GM21447 (cell line): ENCODE measurements around the gene TRIM52.
"Not testable (repeated sequence)": the region's sequence is repeated elsewhere in the genome, so short reads cannot be mapped to it uniquely, and the experiment has no call there.

Source experiments
- ATAC-seq: cut with Tn5 transposase; IDR thresholded peaks from one replicate; pipeline ENCODE4 v1.9.1; 2021; ENCODE audit not compliant: unreplicated experiment

Gene TRIM52

DNA sequence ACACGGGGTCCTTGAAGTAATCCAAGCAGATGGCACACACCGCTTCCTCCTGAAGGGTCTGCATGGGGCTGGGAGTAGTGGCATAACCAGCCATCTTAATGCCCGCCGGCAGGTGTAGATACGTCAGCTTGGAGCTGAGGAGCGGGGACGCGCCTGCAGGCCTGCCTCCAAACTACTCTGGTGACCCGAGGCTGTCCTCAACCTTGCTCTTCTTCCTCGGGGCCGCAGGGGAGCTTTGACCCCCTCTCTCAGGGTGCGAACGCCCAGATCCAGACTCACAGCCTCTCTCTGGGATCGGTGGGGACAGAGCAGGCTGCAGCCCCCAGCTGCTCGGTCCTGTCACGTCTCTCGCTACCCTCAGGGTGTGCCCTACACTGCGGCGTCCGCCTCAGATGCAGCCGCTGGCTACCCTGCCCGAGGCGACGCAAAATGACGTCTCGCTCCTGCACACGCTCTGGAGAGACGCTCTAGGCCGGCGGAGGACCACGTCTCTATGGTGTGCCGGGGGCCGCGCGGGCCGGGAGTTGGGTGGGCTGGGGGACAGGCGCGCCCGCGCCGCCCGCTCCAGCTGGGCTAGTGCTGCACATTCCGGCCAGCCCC is at the start of gene TRIM52:
TRIM52 (minus strand) TSS at position 424 of the 600 bp plus-strand sequence; CDS start at position 94, 330 bp downstream.
- peak; percentile 82 for ATAC-seq

DNA sequence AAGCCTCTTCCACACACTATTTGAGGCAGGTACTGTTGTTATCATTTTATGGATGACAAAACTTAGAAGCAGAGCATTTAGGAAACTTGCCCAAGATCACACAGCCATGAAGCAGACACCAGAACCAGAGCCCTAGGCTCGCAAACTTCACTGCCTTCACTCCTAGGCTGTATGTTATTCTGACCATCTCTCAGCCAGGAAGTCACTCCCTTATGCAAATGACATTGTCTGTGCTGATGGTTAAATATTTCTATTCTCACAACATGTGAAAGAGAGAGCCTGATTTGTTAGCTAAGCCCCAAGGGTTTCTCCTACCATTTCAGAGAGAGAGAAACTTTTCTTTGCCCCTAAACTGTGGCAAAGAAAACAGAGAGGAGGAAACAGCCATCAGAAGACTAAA is 26.4 kb upstream of the TRIM52 start:
- ATAC-seq = peak; percentile 66

DNA sequence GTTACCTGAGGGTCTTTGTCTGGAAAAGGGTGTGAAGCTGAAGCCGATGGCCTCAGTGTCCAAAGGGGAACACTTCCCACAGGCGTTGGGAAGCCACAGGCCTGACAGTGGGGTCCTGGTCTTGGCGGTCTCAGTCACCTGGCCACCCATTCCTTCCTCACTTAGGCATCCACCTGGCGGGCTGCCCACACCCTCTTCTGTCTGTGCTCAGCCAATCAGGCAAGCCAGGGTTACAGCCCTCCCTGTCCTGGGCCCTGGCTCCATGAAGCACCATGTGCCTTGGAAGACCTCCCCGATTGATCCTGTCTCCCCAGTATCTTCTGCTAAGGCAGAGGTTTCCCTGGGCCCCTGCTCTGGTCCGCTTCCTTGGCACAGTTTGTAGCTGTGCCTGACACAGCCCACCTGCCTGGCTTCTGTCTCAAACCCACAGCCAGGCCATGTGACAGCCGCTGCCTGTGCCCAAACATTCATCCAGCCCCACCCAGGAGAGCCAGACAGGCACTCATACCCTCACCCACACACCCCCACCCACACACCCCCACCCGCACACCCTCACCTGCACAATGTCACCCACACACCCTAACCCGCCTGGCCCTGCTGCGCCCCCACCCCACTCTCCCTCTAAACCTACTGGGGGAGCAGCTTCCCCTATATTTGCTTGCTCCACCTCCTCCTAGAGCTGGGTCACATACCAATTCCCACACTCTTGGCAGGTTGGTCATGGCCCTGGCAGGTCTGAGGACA is 25.2 kb upstream of the TRIM52 start:
- ATAC-seq = not testable (repeated sequence)

DNA sequence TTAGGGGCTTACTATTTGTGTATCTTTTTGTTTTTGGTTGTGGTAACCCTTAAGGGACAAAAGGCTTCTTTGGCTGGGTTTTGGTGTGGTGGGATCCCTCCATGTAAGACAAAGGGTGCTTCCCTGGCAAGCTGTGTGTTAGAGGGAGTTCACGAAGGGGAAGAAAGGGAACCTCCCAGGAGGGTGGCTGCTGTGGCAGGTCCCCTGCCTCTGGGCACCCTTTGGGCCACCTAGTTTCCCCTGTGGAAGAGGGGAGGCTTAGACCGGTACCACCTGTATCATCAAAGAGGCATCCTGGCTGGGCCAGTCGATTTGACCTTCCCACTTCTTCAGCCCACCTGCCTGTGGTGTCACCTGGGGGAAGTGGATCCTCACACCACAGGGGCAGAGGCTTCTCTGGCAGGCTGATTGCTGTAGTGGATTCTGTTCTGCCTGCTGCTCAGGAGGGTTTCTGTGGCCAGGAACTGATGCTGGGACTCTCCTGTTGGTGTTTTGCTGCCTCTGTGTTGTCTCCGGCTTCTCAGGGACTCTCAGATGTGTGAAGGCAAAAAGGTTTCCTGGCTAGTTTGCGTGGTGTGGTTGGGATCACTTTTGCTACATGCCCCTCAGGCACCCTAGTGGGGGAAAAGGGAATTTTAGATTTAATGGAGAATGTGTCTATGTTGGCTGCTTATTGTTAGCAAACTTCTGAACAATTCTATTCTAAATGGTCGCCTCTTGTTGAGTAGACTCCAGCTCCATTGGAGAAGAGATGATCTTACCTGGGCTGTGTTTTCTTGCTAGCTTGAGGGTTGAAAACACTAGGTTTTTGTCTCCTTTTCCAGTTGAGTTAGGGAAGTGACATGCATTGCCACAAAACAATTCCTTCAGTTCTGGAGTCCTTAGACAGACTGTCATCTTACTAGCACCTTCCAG is 23.2 kb upstream of the TRIM52 start:
- ATAC-seq = not testable (repeated sequence)

DNA sequence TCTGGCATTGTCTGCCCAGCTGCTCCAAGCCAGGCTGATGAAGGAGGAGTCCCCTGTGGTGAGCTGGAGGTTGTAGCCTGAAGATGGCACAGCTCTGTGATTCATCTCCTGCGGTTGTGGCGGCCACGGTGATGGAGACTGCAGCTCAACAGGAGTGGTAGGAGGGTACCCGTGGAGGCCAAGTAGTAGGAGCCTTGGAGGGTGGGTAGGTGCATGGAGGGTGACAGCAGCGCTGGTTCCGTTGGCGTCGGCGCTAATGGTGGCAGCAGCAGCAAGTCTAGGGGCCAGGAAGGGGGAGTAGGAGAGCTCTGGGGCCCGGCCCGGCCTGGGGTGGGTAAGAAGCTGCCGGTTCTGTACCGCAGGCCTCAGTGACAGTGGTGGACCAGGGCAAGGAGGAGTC is 22.4 kb upstream of the TRIM52 start:
- ATAC-seq = no peak

DNA sequence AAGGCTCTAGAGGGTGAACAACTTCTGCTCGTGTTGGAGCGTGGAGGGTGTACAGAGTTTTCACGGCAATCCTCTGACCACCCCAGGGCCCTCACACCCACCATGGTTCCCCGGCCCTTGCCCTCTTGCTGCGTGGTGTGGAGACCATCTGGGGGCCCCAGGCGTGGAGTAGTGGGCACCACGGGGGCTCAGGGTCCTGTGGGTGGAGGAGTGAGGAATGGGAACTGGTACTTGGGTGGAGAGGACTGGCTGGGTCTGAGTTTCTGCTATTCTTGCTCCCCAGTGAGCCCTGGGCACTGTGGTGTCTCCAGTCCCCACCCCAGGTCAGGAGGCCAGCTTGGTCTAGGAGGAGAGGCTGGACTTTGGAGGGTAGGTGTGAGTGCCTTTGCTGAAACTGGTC is 21.9 kb upstream of the TRIM52 start:
- no peak for ATAC-seq

DNA sequence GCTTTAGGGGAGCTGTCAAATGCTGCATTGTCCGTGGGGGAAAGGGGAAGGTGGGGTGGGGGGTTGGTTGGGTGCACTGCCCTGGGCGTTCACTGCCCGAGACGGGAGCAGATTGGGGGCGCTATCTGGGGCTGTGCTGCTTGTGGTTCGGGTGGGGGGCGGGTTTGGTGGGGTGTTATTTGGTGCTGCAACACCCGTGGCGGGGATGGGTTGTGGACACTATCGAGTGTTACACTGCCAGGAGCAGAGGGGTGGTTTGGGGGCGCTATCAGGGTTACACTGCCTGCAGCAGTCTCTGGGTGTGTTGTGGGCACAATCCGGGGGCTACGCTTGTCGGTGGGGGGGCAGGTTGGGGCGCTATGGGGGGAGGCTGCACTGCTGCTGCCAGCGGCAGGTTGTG is 21.5 kb upstream of the TRIM52 start:
- ATAC-seq = not testable (repeated sequence)

DNA sequence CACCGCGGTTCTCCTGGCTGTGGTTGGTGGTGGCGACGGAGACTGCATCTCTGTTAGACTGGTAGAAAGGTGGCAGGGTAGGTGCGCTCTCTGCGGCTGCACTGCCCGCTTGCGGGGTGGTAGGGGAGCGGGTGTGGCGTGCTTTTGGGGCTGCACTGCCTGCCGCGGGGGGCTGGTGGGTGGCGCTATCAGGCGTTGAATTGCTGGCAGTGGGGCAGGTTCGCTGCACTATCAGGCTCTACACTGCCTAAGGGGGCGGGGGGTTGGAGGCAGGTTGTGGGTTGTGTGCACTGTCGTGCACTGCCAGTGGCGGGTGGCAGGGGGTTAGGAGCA is 21.0 kb upstream of the TRIM52 start:
- ATAC-seq = no peak

DNA sequence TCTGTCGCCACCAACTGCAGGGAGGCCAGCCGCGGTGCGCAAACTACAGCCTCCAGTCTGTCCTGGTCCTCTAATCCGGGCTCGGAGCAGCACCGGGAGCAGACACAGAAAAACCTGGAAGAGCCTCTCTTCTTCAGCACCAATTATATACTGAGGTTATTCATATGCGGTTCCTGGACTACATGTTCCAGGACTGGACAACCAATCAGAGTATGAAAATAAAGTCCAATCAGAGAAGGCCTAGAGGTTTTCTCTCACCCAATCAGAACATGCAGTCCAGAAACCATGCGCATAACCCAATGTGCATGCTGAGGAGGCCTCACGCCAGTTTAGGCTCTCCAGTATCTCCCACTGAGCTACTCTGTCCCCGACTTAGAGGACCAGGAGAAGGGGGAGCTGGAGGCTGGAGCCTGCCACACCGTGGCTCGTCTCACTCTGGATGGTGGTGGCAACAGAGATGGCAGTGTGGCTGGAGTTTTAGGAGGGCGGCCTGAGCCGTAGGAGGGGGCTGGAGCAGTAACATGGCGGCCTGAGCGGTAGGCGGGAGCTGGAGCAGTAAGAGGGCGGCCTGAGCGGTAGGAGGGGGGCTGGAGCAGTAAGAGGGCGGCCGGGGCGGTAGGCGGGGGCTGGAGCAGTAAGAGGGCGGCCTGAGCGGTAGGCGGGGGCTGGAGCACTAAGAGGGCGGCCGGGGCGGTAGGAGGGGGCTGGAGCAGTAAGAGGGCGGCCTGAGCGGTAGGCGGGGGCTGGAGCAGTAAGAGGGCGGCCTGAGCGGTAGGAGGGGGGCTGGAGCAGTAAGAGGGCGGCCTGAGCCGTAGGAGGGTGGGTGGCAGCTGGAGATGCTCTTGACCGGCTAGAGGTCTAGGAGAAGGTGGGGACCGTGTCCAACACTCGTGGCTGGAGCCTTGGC is 20.4 kb upstream of the TRIM52 start:
- ATAC-seq = no peak

DNA sequence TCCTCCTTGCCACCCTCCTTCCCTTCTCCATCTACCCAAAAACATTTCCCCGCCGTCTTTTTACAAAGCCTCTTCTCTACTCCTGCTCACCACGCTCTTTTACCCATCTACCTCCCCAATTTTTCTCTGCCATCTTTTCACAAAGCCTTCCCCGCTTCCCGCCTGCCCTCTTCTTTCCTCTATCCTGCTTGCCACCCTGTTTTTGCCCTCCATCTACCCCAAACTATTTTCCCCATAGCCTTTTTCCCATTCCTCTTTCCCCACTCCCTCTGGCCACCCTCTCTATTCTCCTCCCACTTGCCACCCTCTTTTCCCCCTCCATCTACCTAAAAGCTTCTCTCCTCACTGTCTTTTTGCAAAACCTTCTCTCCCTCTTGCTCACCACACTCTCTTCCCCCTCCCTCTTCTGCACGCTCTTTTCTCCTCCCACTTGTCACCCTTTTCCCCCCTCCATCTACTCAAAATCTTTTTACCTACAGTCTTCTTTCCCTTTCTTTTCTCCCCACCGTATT is 19.4 kb upstream of the TRIM52 start:
- no peak for ATAC-seq

DNA sequence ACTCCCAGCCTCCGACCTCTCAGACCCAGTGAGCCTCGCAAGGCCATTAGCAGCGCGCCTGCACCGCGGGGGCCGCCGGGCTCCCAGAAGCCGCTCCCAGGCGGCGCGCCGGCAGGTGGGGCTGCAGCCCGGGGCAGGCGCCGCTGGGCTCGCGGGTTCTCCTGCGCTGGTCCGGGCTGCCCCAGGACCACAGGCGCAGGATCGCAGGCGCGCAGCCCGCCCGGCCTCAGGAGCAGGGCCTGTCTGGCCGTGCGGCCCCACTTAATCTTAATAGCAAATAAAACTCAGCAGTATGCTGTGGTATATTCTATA is 12.4 kb upstream of the TRIM52 start:
- not testable (repeated sequence) for ATAC-seq

DNA sequence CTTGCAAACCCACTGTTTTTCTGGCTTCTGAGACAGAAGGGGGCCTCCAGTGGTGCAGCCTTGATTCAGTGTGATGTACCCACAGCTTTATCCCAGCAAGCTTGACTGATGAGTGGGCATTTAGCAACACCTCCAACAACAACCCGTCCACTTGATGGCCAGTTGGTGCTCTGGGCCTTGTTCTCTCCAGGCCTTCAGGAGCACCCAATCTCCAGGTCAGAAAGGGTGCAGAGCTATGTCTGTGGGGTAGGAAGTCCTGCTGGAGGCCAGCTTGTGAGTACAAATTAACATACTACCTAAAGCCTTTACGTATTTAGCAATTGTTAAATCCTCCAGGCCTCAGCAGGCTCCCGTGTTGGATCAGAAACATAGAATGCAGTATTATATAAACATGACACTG is 10.1 kb upstream of the TRIM52 start:
- ATAC-seq = no peak

DNA sequence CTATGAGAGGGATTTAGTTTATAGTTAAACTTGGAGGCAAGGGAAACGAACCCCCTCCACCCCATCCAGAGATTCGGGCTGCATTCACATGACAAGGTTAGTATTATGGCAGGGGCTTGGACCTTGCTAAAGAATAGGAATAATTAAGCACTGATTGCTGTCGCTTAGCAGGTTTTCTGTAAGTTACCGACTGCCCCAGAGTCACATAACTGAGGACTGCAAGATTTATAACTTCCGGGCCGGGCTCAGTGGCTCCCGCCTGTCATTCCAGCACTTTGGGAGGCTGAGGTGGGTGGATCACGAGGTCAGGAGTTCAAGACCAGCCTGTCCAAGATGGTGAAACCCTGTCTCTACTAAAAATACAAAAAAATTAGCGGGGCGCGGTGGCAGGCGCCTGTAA is 7.0 kb upstream of the TRIM52 start:
- ATAC-seq = not testable (repeated sequence)

DNA sequence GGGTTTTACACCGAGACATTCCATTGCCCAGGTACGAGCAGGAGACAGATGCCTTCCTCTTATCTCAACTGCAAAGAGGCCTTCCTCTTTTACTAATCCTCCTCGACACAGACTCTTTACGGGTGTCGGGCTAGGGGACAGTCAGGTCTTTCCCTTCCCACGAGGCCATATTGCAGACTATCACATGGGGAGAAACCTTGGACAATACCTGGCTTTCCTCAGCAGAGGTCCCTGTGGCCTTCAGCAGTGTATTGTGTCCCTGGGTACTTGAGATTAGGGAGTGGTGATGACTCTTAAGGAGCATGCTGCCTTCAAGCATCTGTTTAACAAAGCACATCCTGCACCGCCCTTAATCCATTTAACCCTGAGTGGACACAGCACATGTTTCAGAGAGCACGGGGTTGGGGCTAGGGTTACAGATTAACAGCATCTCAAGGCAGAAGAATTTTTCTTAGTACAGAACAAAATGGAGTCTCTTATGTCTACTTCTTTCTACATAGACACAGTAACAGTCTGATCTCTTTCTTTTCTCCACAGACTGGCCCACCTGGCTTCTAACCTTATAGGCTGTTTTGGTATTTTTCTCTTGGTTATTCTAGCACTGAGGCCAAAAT is 6.5 kb upstream of the TRIM52 start:
- not testable (repeated sequence) for ATAC-seq

DNA sequence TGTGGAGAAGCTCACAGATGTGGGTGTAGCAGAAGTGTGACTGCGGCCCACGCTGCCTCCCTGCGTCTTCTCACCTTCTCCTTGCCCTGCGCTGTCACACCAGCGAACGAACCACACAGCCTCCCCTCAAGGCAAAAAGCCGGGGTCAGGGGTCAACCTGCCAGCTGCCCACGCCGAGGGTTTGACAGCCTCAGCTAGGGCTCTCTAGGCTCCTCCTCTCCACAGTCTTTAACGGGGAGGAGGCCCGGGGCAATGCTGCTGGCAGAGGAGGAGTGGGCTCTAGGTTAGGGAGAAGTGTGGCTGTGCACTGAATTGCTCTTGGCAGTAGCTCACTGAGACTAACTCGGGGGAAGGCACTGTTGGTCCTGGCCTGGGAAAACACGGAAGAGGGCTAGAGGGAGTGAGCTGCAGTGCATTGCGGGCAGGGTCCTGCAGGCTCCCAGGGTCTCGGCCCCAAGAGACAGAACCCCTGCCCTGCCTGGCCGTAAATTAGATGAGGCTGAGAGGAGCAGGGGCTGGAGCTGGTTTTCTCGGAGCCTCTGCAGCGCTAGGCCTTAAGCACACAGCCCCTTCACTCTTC is 4.2 kb upstream of the TRIM52 start:
- ATAC-seq = no peak

DNA sequence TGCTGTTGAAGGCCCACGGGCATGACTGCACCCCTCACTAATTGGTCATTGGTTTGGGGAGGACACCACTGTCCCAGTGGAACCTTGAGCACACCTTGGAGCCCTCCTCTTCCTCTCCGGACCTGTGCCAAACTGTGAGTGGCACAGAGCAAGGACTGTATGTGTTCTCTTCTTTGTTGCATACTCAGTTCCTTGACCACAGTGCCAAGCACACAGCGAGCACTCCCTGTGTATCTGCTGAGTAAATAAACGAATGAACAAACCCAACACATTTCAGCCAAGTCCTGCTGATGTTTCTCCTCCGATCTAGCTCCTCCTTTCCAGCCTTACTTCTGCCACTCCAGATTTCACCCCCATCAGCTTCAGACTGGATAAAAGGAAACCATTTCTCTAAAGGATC is 2.7 kb upstream of the TRIM52 start:
- ATAC-seq = no peak

DNA sequence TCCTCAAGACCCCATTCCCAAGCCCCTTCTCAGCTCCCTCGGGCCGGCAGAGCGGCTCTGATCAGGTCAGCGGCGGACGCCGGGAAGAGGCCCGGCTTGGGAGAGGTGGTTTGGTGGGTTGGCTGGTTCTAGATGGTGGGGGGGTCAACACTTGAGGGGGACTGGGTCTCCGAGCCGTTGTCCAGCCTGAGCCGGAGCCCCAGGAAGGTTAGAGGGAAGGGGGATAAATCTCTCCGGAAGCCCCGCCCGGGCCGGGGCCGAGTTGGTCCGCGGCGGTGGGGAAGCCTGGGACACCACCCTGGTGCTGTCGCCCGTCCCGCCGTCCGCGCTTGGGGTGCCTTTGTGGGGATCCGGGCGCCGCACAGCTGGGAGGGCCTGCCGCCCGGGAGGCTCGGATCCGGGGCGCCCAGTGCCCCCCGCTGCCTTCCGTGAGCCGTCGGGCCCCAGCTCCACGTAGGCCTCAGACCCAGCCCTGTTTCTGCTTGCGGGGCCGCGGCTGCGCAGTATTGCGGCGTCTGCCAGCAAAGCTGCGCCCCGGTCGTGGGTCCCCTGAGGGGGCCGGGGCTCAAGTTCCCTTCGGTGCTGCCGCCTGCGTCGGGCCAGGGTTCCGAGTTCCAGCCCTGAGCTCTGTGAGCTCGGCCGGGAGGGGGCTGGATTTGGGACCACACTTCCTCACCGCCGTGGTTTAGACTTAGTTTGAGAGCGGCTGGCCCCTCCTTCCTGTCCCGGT is 542 bp upstream of the TRIM52 start:
- peak; percentile 52 for ATAC-seq

DNA sequence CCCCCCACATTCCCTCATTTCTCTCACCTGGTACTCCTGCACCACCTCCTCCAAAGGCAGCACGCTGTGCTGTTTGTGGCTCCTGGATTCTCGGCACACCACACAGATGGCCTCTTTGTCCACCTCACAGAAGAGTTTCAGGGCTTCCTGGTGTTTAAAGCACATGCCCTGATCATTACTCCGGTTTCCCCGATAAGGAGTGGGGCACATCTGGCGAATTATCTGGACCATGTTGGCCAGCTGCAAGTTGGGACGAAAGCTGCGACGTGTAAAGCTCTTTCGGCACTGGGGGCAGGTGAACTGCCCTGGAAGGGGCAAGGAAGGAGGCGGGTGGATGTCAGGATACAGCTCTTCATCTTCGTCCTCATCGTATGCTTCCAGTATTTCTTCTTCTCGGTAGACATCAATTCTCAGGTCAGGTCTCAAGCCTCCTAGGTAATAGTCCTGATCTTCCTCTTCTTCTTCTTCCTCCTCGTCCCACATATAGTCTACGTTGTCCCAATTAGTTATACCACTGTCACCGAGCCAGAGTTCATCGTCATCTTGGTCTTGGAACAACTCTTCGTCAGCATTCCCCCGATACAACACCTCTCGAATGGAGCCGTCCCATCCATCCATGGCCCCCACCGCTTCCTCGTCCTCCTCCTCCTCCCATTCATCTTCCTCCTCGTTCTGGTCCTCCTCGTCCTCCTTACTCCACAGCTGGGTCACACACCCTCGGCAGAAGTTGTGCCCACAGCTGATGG is 796 bp downstream of the TRIM52 start:
- no peak for ATAC-seq

DNA sequence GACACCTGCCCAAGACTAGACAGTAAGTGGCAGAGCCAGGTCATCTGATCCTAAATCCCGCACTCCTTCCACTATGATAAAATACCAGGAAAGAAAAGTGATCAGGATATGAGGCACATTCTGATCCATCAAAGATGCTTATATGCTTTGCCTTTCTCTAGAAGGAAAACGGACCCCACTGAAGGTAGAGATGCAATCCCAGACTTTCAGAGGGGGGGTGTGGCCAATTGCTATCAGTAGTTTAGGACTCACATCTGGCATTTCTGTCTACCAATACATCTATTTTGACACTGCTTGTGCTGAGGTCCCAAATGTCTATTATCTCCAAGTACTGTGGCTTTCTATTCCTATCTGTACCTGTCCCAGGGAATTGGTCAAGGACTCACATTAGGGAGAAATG is 1.7 kb downstream of the TRIM52 start:
- ATAC-seq = no peak
